HepG2 (cell line): ENCODE data around the gene ANO10. TPM values are rescaled to one million over a fixed set of nuclear protein-coding genes. Genes with fewer than 3 reads are reported as not detected.

Experiments
- ATAC-seq: fragments of 200-7000 bp; cut with Tn5 transposase; 3 replicates; pipeline ENCODE4 v1.9.1; 2020; ENCODE audit warnings: mild to moderate bottlenecking, moderate library complexity
- BruUV-seq: library from RNA; stranded (reverse); fragments of 400-500 nt; replicated peaks from 2 replicates; lab custom pipeline; 2021; lab: Mats Ljungman, UMichigan
- CTCF ChIA-PET: fragments of 300-600 bp; formaldehyde crosslinking; extraction: SDS; loops from one replicate; lab custom pipeline; 2021; ENCODE audit warnings: low total read pairs, inconsistent platforms, low intra/inter-chr PET ratio; lab: Yijun Ruan, JAX
- POLR2A ChIA-PET: fragments of 350-600 bp; sonication (Branson Sonifier 250); formaldehyde crosslinking; loops from one replicate; lab custom pipeline; 2020; ENCODE audit warnings: antibody characterized with exemption, inconsistent platforms; lab: Yijun Ruan, JAX
- DNase-seq: peaks from one replicate; pipeline ENCODE4 v3.0.0-alpha.2; 2015; ENCODE audit warnings: low spot score
- FAIRE-seq: peaks from 3 replicates; lab custom pipeline; 2011; peaks lifted over from hg19 to GRCh38; lab: Jason Lieb, UNC
- H2AFZ ChIP-seq: one replicate; pipeline ENCODE4 v1.6.1; 2011; ENCODE audit warnings: low read length, inconsistent platforms
- H3K27ac ChIP-seq: fragments of 300-600 bp; 3 replicates; pipeline ENCODE4 v1.8.0; 2011; ENCODE audit warnings: mixed run types, mild to moderate bottlenecking, mixed read lengths, low read length, inconsistent platforms; ENCODE audit not compliant: insufficient read depth; ENCODE audit errors: extremely low read length
- H3K27me3 ChIP-seq, 2 experiments: fragments of 200-600 bp in 1 of 2; 2 replicates in 1 of 2; 3 replicates in 1 of 2; pipeline versions ENCODE4 v1.6.0 to v1.8.0; 2011; ENCODE audit warnings: low read length in 2 of 2, mild to moderate bottlenecking in 2 of 2, moderate library complexity in 2 of 2, inconsistent platforms in 1 of 2; ENCODE audit not compliant: insufficient read depth in 2 of 2, control insufficient read depth in 1 of 2
- H3K36me3 ChIP-seq, 2 experiments: fragments of 200-600 bp in 1 of 2; replicated peaks in 1 of 2; 2 replicates in 1 of 2; 3 replicates in 1 of 2; pipeline versions ENCODE4 v1.5.1 to v1.8.0; 2011; ENCODE audit warnings: low read length in 2 of 2, inconsistent platforms in 1 of 2; ENCODE audit not compliant: insufficient read depth in 2 of 2, control insufficient read depth in 1 of 2
- H3K4me1 ChIP-seq: 2 replicates; pipeline ENCODE4 v1.5.1; 2012; ENCODE audit warnings: low read length, inconsistent platforms; ENCODE audit not compliant: insufficient read depth
- H3K4me2 ChIP-seq: 2 replicates; pipeline ENCODE4 v1.6.0; 2011; ENCODE audit warnings: low read depth, low read length, inconsistent platforms
- H3K4me3 ChIP-seq, 3 experiments: fragments of 200-600 bp in 1 of 3; sonication (generic), shearing (Covaris generic) in 1 of 3; replicated peaks in 1 of 3; 2 replicates each; pipeline ENCODE4 v1.5.1; 2011 to 2016; ENCODE audit warnings: low read length in 3 of 3, inconsistent platforms in 2 of 3, low read depth in 2 of 3, mild to moderate bottlenecking in 2 of 3, control low read depth in 1 of 3, mixed read lengths in 1 of 3; ENCODE audit not compliant: insufficient read depth in 1 of 3
- H3K79me2 ChIP-seq: one replicate; pipeline ENCODE4 v1.6.1; 2011; ENCODE audit warnings: low read length, inconsistent platforms; ENCODE audit not compliant: insufficient read depth
- H3K9ac ChIP-seq: 2 replicates; pipeline ENCODE4 v1.6.0; 2011; ENCODE audit warnings: mild to moderate bottlenecking, low read depth, low read length, inconsistent platforms; ENCODE audit not compliant: insufficient read depth
- H3K9me3 ChIP-seq: 2 replicates; pipeline ENCODE4 v1.5.1; 2012; ENCODE audit warnings: mild to moderate bottlenecking, low read length
- H4K20me1 ChIP-seq: 2 replicates; pipeline ENCODE4 v1.6.0; 2011; ENCODE audit warnings: inconsistent platforms, mild to moderate bottlenecking, low read length, moderate library complexity; ENCODE audit not compliant: insufficient read depth
- BHLHE40 ChIP-seq: IDR thresholded peaks from 2 replicates; pipeline ENCODE4 v1.6.1; 2011; ENCODE audit warnings: low read length, improper control_type of control experiment
- EEA1 ChIP-seq: sonication (generic); formaldehyde crosslinking; IDR thresholded peaks from 2 replicates; pipeline ENCODE4 v1.5.1; 2020; ENCODE audit warnings: mild to moderate bottlenecking, missing genetic modification reagents, borderline replicate concordance
- HHEX ChIP-seq: IDR thresholded peaks from 2 replicates; pipeline ENCODE4 v1.6.1; 2016; ENCODE audit warnings: control low read depth
- NR2F2 ChIP-seq: IDR thresholded peaks from 2 replicates; pipeline ENCODE4 v1.6.1; 2012; ENCODE audit warnings: low read depth, inconsistent platforms, borderline replicate concordance
- PHF8 ChIP-seq: sonication (generic); formaldehyde crosslinking; IDR thresholded peaks from 2 replicates; pipeline ENCODE4 v1.5.0; 2020; ENCODE audit warnings: missing genetic modification reagents
- SNAI1 ChIP-seq: sonication (generic); formaldehyde crosslinking; IDR thresholded peaks from 2 replicates; pipeline ENCODE4 v1.5.0; 2020; ENCODE audit warnings: mild to moderate bottlenecking, missing genetic modification reagents, borderline replicate concordance
- ZNF263 ChIP-seq: sonication (generic); formaldehyde crosslinking; IDR thresholded peaks from 2 replicates; pipeline ENCODE4 v1.4.0; 2020; ENCODE audit warnings: missing genetic modification reagents
- ZNF550 ChIP-seq: sonication (generic); formaldehyde crosslinking; IDR thresholded peaks from 2 replicates; pipeline ENCODE4 v1.4.0; 2020; ENCODE audit warnings: mild to moderate bottlenecking, missing genetic modification reagents, borderline replicate concordance
- WGBS: methylation state at CpG from one replicate; pipeline ENCODE4 v1.1.6; 2017; ENCODE audit warnings: low lambda C conversion rate; 5-methylcytosine and 5-hydroxymethylcytosine counted together
- in situ Hi-C: cut with HindIII; loops from 2 replicates; pipeline ENCODE4 v1.10.0; 2017; ENCODE audit warnings: low pct_unique_long_range_greater_than_20kb; ENCODE audit not compliant: extremely low pct_ligation_motif_present
- intact Hi-C: fragments of 100-400 bp; cut with micrococcal nuclease; formaldehyde crosslinking; loops from one replicate; pipeline ENCODE4 v1.10.0; 2022; ENCODE audit not compliant: unreplicated experiment
- polyA plus RNA-seq, 8 experiments: library from polyadenylated mRNA; depleted of rRNA in 3 of 8; stranded (reverse) in 7 of 8; unstranded in 1 of 8; fragments of >200 nt; fragmentation: Illumina TruSeq in 4 of 8; extraction: Trizol in 4 of 8; gene quantifications; 2 replicates each; pipeline versions ENCODE4 v1.2.1 to v1.2.3, GENCODE V29; 2011 to 2016; ENCODE audit warnings: low read depth in 4 of 8, missing spikeins in 1 of 8, mixed read lengths in 1 of 8; ENCODE audit not compliant: insufficient read depth in 1 of 8
- total RNA-seq, 5 experiments: library from RNA; depleted of rRNA; stranded (reverse); fragments of >200 nt; fragmentation: Illumina TruSeq; extraction: Trizol; gene quantifications; 2 replicates each; pipeline ENCODE4 v1.2.3, GENCODE V29; 2016; ENCODE audit warnings: low read depth in 1 of 5
- TF ChIP-seq, protein P1 (sequence below): sonication (generic); formaldehyde crosslinking; IDR thresholded peaks from 2 replicates; pipeline ENCODE4 v1.5.1; 2020; ENCODE audit warnings: missing genetic modification reagents, mild to moderate bottlenecking, borderline replicate concordance
- TF ChIP-seq, protein P2 (sequence below): sonication (generic); formaldehyde crosslinking; conservative IDR thresholded peaks from 2 replicates; pipeline ENCODE4 v1.4.0; 2020; ENCODE audit warnings: missing genetic modification reagents
- TF ChIP-seq, protein P3 (sequence below): sonication (generic); formaldehyde crosslinking; IDR thresholded peaks from 2 replicates; pipeline ENCODE4 v1.4.0; 2020; ENCODE audit warnings: mild to moderate bottlenecking, missing genetic modification reagents
- TF ChIP-seq, protein P4 (sequence below): sonication (generic); formaldehyde crosslinking; IDR thresholded peaks from 2 replicates; pipeline ENCODE4 v1.4.0; 2020; ENCODE audit warnings: missing genetic modification reagents, borderline replicate concordance

ANO10 gene
- total and polyA plus RNA-seq, 2 of the 13 experiments (the other 11 are each of a cell fraction or from before 2014, with no cell fraction given) = 10.4 to 13.1 TPM

DNA sequence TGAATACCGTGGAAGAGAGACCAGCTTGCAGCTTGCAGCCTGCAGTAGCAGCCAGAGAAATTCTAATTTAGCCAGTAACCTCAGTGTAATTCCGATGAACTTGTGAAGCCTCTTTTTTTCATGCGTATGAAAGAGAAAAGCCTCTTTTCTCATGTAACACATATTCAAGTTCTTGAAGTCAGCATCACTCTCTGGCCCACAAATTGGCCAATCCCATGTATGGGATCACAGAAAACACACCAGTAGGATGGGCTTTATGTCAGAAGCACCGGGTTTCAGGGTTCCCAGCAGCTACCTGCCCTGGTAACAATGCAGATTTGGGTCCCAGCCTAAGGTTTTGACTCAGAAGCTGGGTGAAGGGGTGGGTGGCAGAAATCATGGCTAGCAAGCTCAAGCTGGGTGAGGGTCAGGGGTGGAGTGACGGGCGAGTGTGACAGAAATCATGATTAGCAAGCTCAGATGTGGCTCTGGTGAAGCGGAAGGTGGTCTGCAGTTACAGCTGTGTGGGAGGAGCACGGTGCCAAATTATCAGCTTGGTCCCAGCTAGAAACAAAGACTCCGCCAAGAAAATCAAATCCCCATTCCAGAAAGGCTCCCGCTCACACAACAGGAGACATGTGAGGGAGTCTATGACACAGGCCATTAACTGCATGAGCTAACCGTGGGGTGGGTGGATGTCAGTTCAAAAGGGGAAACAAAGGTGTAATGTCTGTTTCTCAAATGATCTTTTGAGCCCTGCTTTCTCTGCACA lies 248.8 kb downstream of the ANO10 start (continued):
- TF ChIP-seq, protein P1, sequence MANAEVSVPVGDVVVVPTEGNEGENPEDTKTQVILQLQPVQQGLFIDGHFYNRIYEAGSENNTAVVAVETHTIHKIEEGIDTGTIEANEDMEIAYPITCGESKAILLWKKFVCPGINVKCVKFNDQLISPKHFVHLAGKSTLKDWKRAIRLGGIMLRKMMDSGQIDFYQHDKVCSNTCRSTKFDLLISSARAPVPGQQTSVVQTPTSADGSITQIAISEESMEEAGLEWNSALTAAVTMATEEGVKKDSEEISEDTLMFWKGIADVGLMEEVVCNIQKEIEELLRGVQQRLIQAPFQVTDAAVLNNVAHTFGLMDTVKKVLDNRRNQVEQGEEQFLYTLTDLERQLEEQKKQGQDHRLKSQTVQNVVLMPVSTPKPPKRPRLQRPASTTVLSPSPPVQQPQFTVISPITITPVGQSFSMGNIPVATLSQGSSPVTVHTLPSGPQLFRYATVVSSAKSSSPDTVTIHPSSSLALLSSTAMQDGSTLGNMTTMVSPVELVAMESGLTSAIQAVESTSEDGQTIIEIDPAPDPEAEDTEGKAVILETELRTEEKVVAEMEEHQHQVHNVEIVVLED = no peak
- TF ChIP-seq SNAI1 (no peak), ZNF263 (CRISPR knock-in tag) (no peak)
- TF ChIP-seq, protein P2, sequence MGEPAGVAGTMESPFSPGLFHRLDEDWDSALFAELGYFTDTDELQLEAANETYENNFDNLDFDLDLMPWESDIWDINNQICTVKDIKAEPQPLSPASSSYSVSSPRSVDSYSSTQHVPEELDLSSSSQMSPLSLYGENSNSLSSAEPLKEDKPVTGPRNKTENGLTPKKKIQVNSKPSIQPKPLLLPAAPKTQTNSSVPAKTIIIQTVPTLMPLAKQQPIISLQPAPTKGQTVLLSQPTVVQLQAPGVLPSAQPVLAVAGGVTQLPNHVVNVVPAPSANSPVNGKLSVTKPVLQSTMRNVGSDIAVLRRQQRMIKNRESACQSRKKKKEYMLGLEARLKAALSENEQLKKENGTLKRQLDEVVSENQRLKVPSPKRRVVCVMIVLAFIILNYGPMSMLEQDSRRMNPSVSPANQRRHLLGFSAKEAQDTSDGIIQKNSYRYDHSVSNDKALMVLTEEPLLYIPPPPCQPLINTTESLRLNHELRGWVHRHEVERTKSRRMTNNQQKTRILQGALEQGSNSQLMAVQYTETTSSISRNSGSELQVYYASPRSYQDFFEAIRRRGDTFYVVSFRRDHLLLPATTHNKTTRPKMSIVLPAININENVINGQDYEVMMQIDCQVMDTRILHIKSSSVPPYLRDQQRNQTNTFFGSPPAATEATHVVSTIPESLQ (CRISPR knock-in tag) = no peak
- TF ChIP-seq, protein P3, sequence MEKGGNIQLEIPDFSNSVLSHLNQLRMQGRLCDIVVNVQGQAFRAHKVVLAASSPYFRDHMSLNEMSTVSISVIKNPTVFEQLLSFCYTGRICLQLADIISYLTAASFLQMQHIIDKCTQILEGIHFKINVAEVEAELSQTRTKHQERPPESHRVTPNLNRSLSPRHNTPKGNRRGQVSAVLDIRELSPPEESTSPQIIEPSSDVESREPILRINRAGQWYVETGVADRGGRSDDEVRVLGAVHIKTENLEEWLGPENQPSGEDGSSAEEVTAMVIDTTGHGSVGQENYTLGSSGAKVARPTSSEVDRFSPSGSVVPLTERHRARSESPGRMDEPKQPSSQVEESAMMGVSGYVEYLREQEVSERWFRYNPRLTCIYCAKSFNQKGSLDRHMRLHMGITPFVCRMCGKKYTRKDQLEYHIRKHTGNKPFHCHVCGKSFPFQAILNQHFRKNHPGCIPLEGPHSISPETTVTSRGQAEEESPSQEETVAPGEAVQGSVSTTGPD = no peak

DNA sequence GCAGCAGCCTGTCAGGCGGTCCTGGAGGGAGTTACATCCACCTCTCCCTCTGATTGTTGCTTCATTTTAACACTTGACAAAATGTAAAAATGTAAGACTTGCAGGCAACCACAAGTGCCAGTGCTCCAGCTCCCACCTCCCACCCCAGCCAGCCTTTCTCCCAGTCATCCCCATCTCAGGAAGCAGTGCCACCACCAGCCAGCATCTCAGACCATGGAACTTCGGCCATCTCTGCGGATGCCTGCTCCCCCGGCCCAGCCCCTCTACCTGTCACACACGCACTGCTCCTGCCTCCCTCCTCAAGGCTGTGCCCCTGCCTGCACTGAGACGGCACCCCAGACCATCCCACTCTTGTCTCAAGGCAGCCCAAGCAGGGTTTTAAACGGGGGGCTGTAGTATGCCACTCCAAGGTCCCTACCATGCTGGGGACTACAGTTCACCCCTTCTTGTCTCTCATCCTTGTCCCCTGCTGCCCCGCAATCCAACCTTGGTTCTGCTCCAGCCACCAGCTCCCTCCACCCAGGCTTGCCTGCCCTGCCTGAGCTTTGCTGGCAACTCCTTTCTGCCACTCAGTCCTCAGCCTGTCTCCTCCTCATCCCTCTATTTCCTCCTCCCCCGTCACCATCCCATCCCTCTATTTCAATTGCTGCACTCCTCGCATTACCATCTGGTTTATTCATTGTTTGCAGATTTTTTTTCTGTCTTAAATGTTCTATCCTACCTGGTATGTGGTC lies 249.6 kb downstream of the ANO10 start:
- H2AFZ ChIP-seq = no peak overlapping the region
- ATAC-seq = no peak
- WGBS = 88% methylated on average over 10 of the region's 10 CpGs
- H3K27me3 ChIP-seq = no peaks in the 10 kb centered on the region
- H3K4me3 ChIP-seq = no peak overlapping the region
- no peaks in the 10 kb centered on the region for H3K4me1 ChIP-seq
- no peaks in the 10 kb centered on the region for H3K9me3 ChIP-seq
- no peak overlapping the region for H3K27ac ChIP-seq
- H4K20me1 ChIP-seq = no peaks in the 10 kb centered on the region
- ChIA-PET CTCF (no interaction called here), POLR2A (no interaction called here)
- H3K79me2 ChIP-seq = no peaks in the 10 kb centered on the region
- no peak overlapping the region for H3K9ac ChIP-seq
- intact Hi-C loops = no loop called here
- in situ Hi-C loops = no loop called here
- no peak for DNase-seq
- H3K36me3 ChIP-seq = no peaks in the 10 kb centered on the region
- BruUV-seq = no TSS peak
- H3K4me2 ChIP-seq = no peak overlapping the region
- no peak for FAIRE-seq
- no peak for TF ChIP-seq BHLHE40
- TF ChIP-seq, protein P4, sequence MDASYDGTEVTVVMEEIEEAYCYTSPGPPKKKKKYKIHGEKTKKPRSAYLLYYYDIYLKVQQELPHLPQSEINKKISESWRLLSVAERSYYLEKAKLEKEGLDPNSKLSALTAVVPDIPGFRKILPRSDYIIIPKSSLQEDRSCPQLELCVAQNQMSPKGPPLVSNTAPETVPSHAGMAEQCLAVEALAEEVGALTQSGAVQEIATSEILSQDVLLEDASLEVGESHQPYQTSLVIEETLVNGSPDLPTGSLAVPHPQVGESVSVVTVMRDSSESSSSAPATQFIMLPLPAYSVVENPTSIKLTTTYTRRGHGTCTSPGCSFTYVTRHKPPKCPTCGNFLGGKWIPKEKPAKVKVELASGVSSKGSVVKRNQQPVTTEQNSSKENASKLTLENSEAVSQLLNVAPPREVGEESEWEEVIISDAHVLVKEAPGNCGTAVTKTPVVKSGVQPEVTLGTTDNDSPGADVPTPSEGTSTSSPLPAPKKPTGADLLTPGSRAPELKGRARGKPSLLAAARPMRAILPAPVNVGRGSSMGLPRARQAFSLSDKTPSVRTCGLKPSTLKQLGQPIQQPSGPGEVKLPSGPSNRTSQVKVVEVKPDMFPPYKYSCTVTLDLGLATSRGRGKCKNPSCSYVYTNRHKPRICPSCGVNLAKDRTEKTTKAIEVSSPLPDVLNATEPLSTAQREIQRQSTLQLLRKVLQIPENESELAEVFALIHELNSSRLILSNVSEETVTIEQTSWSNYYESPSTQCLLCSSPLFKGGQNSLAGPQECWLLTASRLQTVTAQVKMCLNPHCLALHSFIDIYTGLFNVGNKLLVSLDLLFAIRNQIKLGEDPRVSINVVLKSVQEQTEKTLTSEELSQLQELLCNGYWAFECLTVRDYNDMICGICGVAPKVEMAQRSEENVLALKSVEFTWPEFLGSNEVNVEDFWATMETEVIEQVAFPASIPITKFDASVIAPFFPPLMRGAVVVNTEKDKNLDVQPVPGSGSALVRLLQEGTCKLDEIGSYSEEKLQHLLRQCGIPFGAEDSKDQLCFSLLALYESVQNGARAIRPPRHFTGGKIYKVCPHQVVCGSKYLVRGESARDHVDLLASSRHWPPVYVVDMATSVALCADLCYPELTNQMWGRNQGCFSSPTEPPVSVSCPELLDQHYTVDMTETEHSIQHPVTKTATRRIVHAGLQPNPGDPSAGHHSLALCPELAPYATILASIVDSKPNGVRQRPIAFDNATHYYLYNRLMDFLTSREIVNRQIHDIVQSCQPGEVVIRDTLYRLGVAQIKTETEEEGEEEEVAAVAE (CRISPR knock-in tag) = no peak
- TF ChIP-seq PHF8 = no peak
- no peak for TF ChIP-seq ZNF550
- TF ChIP-seq NR2F2 = no peak
- TF ChIP-seq HHEX (CRISPR knock-in tag) = no peak
- TF ChIP-seq EEA1 (CRISPR knock-in tag) = no peak
